HepG2 (cell line): ENCODE measurements around the gene MICAL1. TPM values are rescaled to one million over a fixed set of nuclear protein-coding genes. Genes with fewer than 3 reads are reported as not detected.
A peak's percentile ranks its signal among the peaks of the same experiment; 100 is the strongest.

ENCODE experiments used
- ARID3A ChIP-seq: IDR thresholded peaks from 2 replicates; pipeline ENCODE4 v1.6.1; 2012; ENCODE audit warnings: low read depth, low read length, improper control_type of control experiment
- ELF3 ChIP-seq: IDR thresholded peaks from 2 replicates; pipeline ENCODE4 v1.6.1; 2016; ENCODE audit warnings: missing genetic modification reagents, missing compliant biosample characterization
- GMEB2 ChIP-seq: IDR thresholded peaks from 2 replicates; pipeline ENCODE4 v1.6.1; 2016; ENCODE audit warnings: missing biosample characterization, missing genetic modification reagents, low read depth
- IKZF1 ChIP-seq: fragments of 450-650 bp; IDR thresholded peaks from 2 replicates; pipeline ENCODE4 v1.7.1; 2016
- JARID2 ChIP-seq: sonication (generic); formaldehyde crosslinking; IDR thresholded peaks from 2 replicates; pipeline ENCODE4 v1.8.1; 2023; ENCODE audit warnings: missing genetic modification reagents, inconsistent platforms; ENCODE audit not compliant: insufficient replicate concordance
- JUNB ChIP-seq: sonication (generic); formaldehyde crosslinking; IDR thresholded peaks from 2 replicates; pipeline ENCODE4 v1.8.0; 2022; ENCODE audit warnings: missing genetic modification reagents, mild to moderate bottlenecking, borderline replicate concordance
- NFYC ChIP-seq: IDR thresholded peaks from 2 replicates; pipeline ENCODE4 v1.6.1; 2016; ENCODE audit warnings: missing genetic modification reagents, missing compliant biosample characterization
- REXO4 ChIP-seq: sonication (generic); formaldehyde crosslinking; IDR thresholded peaks from 2 replicates; pipeline ENCODE4 v1.8.0; 2022; ENCODE audit warnings: missing genetic modification reagents, mild to moderate bottlenecking, borderline replicate concordance
- SAP130 ChIP-seq: IDR thresholded peaks from 2 replicates; pipeline ENCODE4 v1.6.1; 2016; ENCODE audit warnings: low read depth
- SIX4 ChIP-seq: sonication (generic); formaldehyde crosslinking; IDR thresholded peaks from 2 replicates; pipeline ENCODE4 v1.4.0; 2020; ENCODE audit warnings: missing genetic modification reagents
- SKI ChIP-seq: fragments of 450-650 bp; IDR thresholded peaks from one replicate; pipeline ENCODE4 v1.6.1; 2018; ENCODE audit warnings: mild to moderate bottlenecking; ENCODE audit not compliant: partially characterized antibody
- SMARCE1 ChIP-seq: fragments of 450-650 bp; IDR thresholded peaks from 2 replicates; pipeline ENCODE4 v1.6.1; 2017; ENCODE audit warnings: borderline replicate concordance
- STAG1 ChIP-seq: sonication (generic); formaldehyde crosslinking; IDR thresholded peaks from 2 replicates; pipeline ENCODE4 v1.4.0; 2020; ENCODE audit warnings: missing genetic modification reagents
- TP53 ChIP-seq: sonication (generic); formaldehyde crosslinking; conservative IDR thresholded peaks from 2 replicates; pipeline ENCODE4 v1.4.0; 2020; ENCODE audit warnings: missing genetic modification reagents
- WIZ ChIP-seq: sonication (generic); formaldehyde crosslinking; IDR thresholded peaks from 2 replicates; pipeline ENCODE4 v1.5.1; 2020; ENCODE audit warnings: mild to moderate bottlenecking, missing genetic modification reagents
- ZEB1 ChIP-seq: IDR thresholded peaks from 2 replicates; pipeline ENCODE4 v1.6.1; 2012; ENCODE audit warnings: mild to moderate bottlenecking, low read depth, inconsistent platforms; ENCODE audit not compliant: insufficient replicate concordance
- ZNF235 ChIP-seq: sonication (generic); formaldehyde crosslinking; IDR thresholded peaks from 2 replicates; pipeline ENCODE4 v1.8.1; 2023; ENCODE audit warnings: mild to moderate bottlenecking, missing genetic modification reagents, borderline replicate concordance
- ZNF629 ChIP-seq: sonication (generic); formaldehyde crosslinking; conservative IDR thresholded peaks from 2 replicates; pipeline ENCODE4 v1.5.0; 2020; ENCODE audit warnings: missing genetic modification reagents
- ZNF75D ChIP-seq: sonication (generic); formaldehyde crosslinking; IDR thresholded peaks from 2 replicates; pipeline ENCODE4 v1.8.1; 2023; ENCODE audit warnings: missing genetic modification reagents, mild to moderate bottlenecking, borderline replicate concordance
- polyA plus RNA-seq, 8 experiments: library from polyadenylated mRNA; depleted of rRNA in 3 of 8; stranded (reverse) in 7 of 8; unstranded in 1 of 8; fragments of >200 nt; fragmentation: Illumina TruSeq in 4 of 8; extraction: Trizol in 4 of 8; gene quantifications; 2 replicates each; pipeline versions ENCODE4 v1.2.1 to v1.2.3, GENCODE V29; 2011 to 2016; ENCODE audit warnings: low read depth in 4 of 8, missing spikeins in 1 of 8, mixed read lengths in 1 of 8; ENCODE audit not compliant: insufficient read depth in 1 of 8
- total RNA-seq, 5 experiments: library from RNA; depleted of rRNA; stranded (reverse); fragments of >200 nt; fragmentation: Illumina TruSeq; extraction: Trizol; gene quantifications; 2 replicates each; pipeline ENCODE4 v1.2.3, GENCODE V29; 2016; ENCODE audit warnings: low read depth in 1 of 5
- TF ChIP-seq, protein P1 (sequence below): sonication (generic); formaldehyde crosslinking; IDR thresholded peaks from 2 replicates; pipeline ENCODE4 v1.9.0; 2021; ENCODE audit warnings: missing genetic modification reagents, borderline replicate concordance
- TF ChIP-seq, protein P2 (sequence below): sonication (generic); formaldehyde crosslinking; IDR thresholded peaks from 2 replicates; pipeline ENCODE4 v1.4.0; 2020; ENCODE audit warnings: mild to moderate bottlenecking, missing genetic modification reagents
- TF ChIP-seq, protein P3 (sequence below): sonication (generic); formaldehyde crosslinking; IDR thresholded peaks from 2 replicates; pipeline ENCODE4 v1.8.1; 2023; ENCODE audit warnings: mild to moderate bottlenecking, moderate library complexity, missing genetic modification reagents

The MICAL1 gene
- total and polyA plus RNA-seq, 2 of the 13 experiments (the other 11 are each of a cell fraction or from before 2014, with no cell fraction given): 6.9 to 39.0 TPM

- TF ChIP-seq, protein P1, sequence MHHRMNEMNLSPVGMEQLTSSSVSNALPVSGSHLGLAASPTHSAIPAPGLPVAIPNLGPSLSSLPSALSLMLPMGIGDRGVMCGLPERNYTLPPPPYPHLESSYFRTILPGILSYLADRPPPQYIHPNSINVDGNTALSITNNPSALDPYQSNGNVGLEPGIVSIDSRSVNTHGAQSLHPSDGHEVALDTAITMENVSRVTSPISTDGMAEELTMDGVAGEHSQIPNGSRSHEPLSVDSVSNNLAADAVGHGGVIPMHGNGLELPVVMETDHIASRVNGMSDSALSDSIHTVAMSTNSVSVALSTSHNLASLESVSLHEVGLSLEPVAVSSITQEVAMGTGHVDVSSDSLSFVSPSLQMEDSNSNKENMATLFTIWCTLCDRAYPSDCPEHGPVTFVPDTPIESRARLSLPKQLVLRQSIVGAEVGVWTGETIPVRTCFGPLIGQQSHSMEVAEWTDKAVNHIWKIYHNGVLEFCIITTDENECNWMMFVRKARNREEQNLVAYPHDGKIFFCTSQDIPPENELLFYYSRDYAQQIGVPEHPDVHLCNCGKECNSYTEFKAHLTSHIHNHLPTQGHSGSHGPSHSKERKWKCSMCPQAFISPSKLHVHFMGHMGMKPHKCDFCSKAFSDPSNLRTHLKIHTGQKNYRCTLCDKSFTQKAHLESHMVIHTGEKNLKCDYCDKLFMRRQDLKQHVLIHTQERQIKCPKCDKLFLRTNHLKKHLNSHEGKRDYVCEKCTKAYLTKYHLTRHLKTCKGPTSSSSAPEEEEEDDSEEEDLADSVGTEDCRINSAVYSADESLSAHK (CRISPR knock-in tag): no peak
- TF ChIP-seq STAG1 (CRISPR knock-in tag): no peak
- TF ChIP-seq REXO4 (CRISPR knock-in tag): no peak
- TF ChIP-seq ZNF235 (CRISPR knock-in tag): no peak
- no peak for TF ChIP-seq SKI
- peak; percentile 59; the same call in 1 of the 2 replicates for TF ChIP-seq GMEB2 (CRISPR knock-in tag)
- no peak for TF ChIP-seq SMARCE1
- TF ChIP-seq IKZF1: no peak
- TF ChIP-seq ZNF629 (CRISPR knock-in tag): no peak
- no peak for TF ChIP-seq SIX4 (CRISPR knock-in tag)
- TF ChIP-seq ARID3A: no peak
- TF ChIP-seq, protein P2, sequence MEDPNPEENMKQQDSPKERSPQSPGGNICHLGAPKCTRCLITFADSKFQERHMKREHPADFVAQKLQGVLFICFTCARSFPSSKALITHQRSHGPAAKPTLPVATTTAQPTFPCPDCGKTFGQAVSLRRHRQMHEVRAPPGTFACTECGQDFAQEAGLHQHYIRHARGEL (CRISPR knock-in tag): no peak
- TF ChIP-seq ZNF75D (CRISPR knock-in tag): no peak
- TF ChIP-seq TP53 (CRISPR knock-in tag): no peak
- TF ChIP-seq JARID2 (CRISPR knock-in tag): no peak
- TF ChIP-seq SAP130 (CRISPR knock-in tag): peak; percentile 92
- no peak for TF ChIP-seq WIZ
- TF ChIP-seq NFYC: peak; percentile 30; the same call in 1 of the 2 replicates
- TF ChIP-seq, protein P3, sequence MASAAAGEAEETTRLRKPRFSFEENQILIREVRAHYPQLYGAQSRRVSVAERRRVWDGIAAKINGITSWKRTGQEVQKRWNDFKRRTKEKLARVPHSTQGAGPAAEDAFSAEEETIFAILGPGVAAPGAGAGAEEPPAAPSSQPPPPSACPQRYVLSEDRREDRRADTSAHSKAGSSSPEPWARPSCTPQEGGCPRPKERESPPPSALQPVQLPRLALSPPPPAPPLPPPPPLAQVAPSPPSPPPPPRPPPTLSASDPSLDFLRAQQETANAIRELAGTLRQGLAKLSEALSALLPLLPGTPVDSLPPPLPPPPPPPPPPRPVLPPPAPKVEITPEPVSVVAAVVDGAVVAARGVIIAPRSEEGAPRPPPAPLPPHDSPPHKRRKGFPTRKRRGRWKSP (CRISPR knock-in tag): peak; percentile 96
- TF ChIP-seq ELF3 (CRISPR knock-in tag): peak; percentile 94
- TF ChIP-seq JUNB (CRISPR knock-in tag): no peak
- TF ChIP-seq ZEB1: no peak
Observed at GRCh38 chr6:109482905-109483734, 27.5 kb upstream of the MICAL1 start, which contains the start of gene ZBTB24 (continued).
